Keratinocyte (primary cell): ENCODE results near the gene SPTBN1.

Experiments used
- EZH2 ChIP-seq: IDR thresholded peaks from one replicate; pipeline ENCODE4 v1.6.1; 2012; ENCODE audit warnings: inconsistent platforms, mild to moderate bottlenecking, low read length, moderate library complexity
- TF ChIP-seq, protein P1 (sequence below), 3 experiments: IDR thresholded peaks in 1 of 3; conservative IDR thresholded peaks in 1 of 3; optimal IDR thresholded peaks in 1 of 3; 2 replicates in 2 of 3; 3 replicates in 1 of 3; pipeline versions ENCODE3 to v1.5.1; 2011; ENCODE audit warnings: low read length in 3 of 3, mild to moderate bottlenecking in 3 of 3, moderate library complexity in 2 of 3, control low read depth in 1 of 3, inconsistent platforms in 1 of 3; ENCODE audit not compliant: insufficient read depth in 2 of 3; ENCODE audit errors: extremely low read depth in 1 of 3

- TF ChIP-seq, protein P1, sequence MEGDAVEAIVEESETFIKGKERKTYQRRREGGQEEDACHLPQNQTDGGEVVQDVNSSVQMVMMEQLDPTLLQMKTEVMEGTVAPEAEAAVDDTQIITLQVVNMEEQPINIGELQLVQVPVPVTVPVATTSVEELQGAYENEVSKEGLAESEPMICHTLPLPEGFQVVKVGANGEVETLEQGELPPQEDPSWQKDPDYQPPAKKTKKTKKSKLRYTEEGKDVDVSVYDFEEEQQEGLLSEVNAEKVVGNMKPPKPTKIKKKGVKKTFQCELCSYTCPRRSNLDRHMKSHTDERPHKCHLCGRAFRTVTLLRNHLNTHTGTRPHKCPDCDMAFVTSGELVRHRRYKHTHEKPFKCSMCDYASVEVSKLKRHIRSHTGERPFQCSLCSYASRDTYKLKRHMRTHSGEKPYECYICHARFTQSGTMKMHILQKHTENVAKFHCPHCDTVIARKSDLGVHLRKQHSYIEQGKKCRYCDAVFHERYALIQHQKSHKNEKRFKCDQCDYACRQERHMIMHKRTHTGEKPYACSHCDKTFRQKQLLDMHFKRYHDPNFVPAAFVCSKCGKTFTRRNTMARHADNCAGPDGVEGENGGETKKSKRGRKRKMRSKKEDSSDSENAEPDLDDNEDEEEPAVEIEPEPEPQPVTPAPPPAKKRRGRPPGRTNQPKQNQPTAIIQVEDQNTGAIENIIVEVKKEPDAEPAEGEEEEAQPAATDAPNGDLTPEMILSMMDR (optimal IDR thresholded peaks at IDR 0.05 in 1 of 3, IDR thresholded peaks at IDR 0.05 in 1 of 3, conservative IDR thresholded peaks at IDR 0.05 in 1 of 3; ENCODE audit: extremely low read depth in 1 of 3, insufficient read depth in 2 of 3, low read length in 3 of 3), result no peak
- no peak for TF ChIP-seq EZH2
Measured at GRCh38 chr2:54475285-54475684, 19.2 kb downstream of the SPTBN1 start.
